Caki2 (cell line): ENCODE results near the gene DAP. TPM values are rescaled to one million over a fixed set of nuclear protein-coding genes. Genes with fewer than 3 reads are reported as not detected.

Experiments
- DNase-seq: peaks from one replicate; pipeline ENCODE4 v3.0.0-alpha.2; 2015; ENCODE audit warnings: low read depth
- in situ Hi-C: cut with HindIII; loops from 2 replicates; pipeline ENCODE4 v1.10.0; 2016; ENCODE audit warnings: low sequenced_read_pairs, low pct_unique_long_range_greater_than_20kb, mixed read lengths
- total RNA-seq: library from RNA; depleted of rRNA; stranded (reverse); fragments of >200 nt; shearing (Covaris generic); gene quantifications from 2 replicates; pipeline ENCODE4 v1.2.3, GENCODE V29; 2014; ENCODE audit warnings: low replicate concordance

DAP gene
- total RNA-seq, 1 experiment from 2014 or later, result 10.5 TPM

- DNase-seq, result no peak
- in situ Hi-C loops, result no loop called here
Observed at GRCh38 chr5:10682801-10683525, 78.1 kb downstream of the DAP start.

- in situ Hi-C loops, result no loop called here
- DNase-seq, result no peak
Observed at GRCh38 chr5:10681731-10682679, 79.0 kb downstream of the DAP start.

GRCh38 chr5:10680876-10681481 is 80.1 kb downstream of the DAP start:
- in situ Hi-C loops, result no loop called here
- no peak for DNase-seq

- in situ Hi-C loops, result no loop called here
- DNase-seq, result no peak
Observed at GRCh38 chr5:10679336-10679988, 81.6 kb downstream of the DAP start.

GRCh38 chr5:10678244-10678643 is 82.8 kb downstream of the DAP start:
- in situ Hi-C loops, result no loop called here
- DNase-seq, result peak; percentile 28

- no peak for DNase-seq
- in situ Hi-C loops, result no loop called here
Observed at GRCh38 chr5:10677533-10677932, 83.5 kb downstream of the DAP start.

GRCh38 chr5:10676946-10677345 is 84.1 kb downstream of the DAP start:
- no peak for DNase-seq
- in situ Hi-C loops, result no loop called here

GRCh38 chr5:10676224-10676623 is 84.8 kb downstream of the DAP start:
- DNase-seq, result no peak
- in situ Hi-C loops, result no loop called here

- DNase-seq, result no peak
- in situ Hi-C loops, result no loop called here
Observed at GRCh38 chr5:10675177-10675700, 85.8 kb downstream of the DAP start.

- DNase-seq, result no peak
- in situ Hi-C loops, result no loop called here
Observed at GRCh38 chr5:10674582-10674981, 86.5 kb downstream of the DAP start.

GRCh38 chr5:10674096-10674495 is 86.9 kb downstream of the DAP start:
- no peak for DNase-seq
- in situ Hi-C loops, result no loop called here

- in situ Hi-C loops, result no loop called here
- no peak for DNase-seq
Observed at GRCh38 chr5:10673407-10673806, 87.6 kb downstream of the DAP start.

- in situ Hi-C loops, result no loop called here
- DNase-seq, result no peak
Observed at GRCh38 chr5:10673017-10673389, 88.0 kb downstream of the DAP start.

- in situ Hi-C loops, result no loop called here
- DNase-seq, result no peak
Observed at GRCh38 chr5:10672146-10673016, 88.7 kb downstream of the DAP start.

GRCh38 chr5:10671041-10672008 is 89.7 kb downstream of the DAP start:
- DNase-seq, result no peak
- in situ Hi-C loops, result no loop called here

GRCh38 chr5:10669983-10670382 is 91.1 kb downstream of the DAP start:
- no peak for DNase-seq
- in situ Hi-C loops, result no loop called here
